ENCODE data around the gene TUBB6. TPM values are rescaled to one million over a fixed set of nuclear protein-coding genes. Genes with fewer than 3 reads are reported as not detected.

TUBB6 gene
- total RNA-seq, 5 donors from 2014 or later (not counting 1 experiment from before 2014, with no cell fraction given) = 0.40 to 4.9 (median 0.96) TPM

DNA sequence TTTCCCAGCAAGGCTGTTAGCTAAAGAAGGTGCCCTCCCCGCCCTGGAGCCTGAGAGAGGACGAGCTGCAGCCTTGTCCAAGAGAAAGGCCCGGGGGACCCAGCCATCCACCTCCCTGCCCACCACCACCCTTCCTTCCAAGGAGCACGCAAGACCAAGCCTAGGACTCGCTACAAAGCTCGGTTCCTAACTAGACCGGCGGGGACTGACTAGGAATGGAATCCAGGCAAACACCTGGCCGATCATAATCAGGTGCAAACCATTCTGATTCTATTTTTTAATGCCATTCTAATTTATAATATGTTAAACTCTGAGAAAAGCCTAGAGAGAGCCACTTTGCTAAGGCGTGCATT is 19.7 kb upstream of the TUBB6 start:
- peaks cover 19 to 59% of the 10 kb centered on the region in 2 donors for H3K27me3 Mint-ChIP-seq
- ATAC-seq (replicated peaks in 1 of 4) = no peak
- H3K4me3 ChIP-seq (ENCODE audit: control insufficient read depth in 1 of 2, extremely low read depth in 1 of 2, low read length in 1 of 2) = no peak overlapping the region

DNA sequence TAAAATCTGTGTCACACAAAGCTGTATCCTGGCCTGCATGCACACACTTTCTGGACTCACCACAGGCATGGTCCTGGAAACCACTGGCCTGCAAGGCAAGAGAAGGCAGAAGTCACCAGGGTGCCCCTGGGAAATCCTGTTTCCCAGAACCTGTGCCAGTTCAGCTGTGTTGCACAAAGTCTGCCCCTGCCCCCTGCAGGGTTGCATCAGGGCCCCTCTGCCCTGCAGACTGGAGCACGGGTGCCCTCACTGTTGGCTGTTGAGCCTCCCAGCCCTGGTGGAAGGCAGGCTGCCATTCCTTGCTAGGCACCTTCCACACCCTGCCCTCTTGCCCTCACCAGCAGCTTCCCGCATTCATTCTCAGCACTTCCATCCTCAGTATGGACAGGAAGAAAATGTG is 18.0 kb upstream of the TUBB6 start:
- H3K4me1 ChIP-seq (ENCODE audit: control insufficient read depth in 1 of 2, extremely low read depth in 1 of 2, insufficient read depth in 2 of 2, low read length in 2 of 2) = peaks cover 0 to 5% of the 10 kb centered on the region in 2 experiments
- H3K4me1 Mint-ChIP-seq = peaks cover 0 to 7% (median 6%) of the 10 kb centered on the region in 3 donors
- peaks cover 10 to 54% of the 10 kb centered on the region in 2 experiments for H3K27me3 ChIP-seq (replicated peaks in 1 of 2; ENCODE audit: control insufficient read depth in 2 of 2, extremely low read depth in 1 of 2, insufficient read depth in 2 of 2, low read length in 1 of 2)
- no peak for ATAC-seq (replicated peaks in 1 of 4)
- no peak overlapping the region for H3K4me3 ChIP-seq (ENCODE audit: control insufficient read depth in 1 of 2, extremely low read depth in 1 of 2, low read length in 1 of 2)
- WGBS (ENCODE audit: insufficient coverage) = 78% methylated on average over 1 of the region's 2 CpGs
- ChIA-PET CTCF (no interaction called here), POLR2A (no interaction called here)
- no peaks in the 10 kb centered on the region for H3K9me3 Mint-ChIP-seq
- no peaks in the 10 kb centered on the region for H3K9me3 ChIP-seq
- DNase-seq = no peak
- H3K27ac Mint-ChIP-seq = no peak overlapping the region
- H3K27ac ChIP-seq (ENCODE audit: low read length) = no peak overlapping the region
- no peak overlapping the region for H3K4me3 Mint-ChIP-seq
- H3K36me3 Mint-ChIP-seq = no peaks in the 10 kb centered on the region
- no peaks in the 10 kb centered on the region for H3K36me3 ChIP-seq (ENCODE audit: control insufficient read depth in 2 of 2, extremely low read depth in 1 of 2, insufficient read depth in 1 of 2, low read length in 1 of 2)
- peaks cover 19 to 62% of the 10 kb centered on the region in 2 donors for H3K27me3 Mint-ChIP-seq

More for the DNA sequence above, 19.7 kb upstream of the TUBB6 start:
- no peak overlapping the region for H3K4me3 Mint-ChIP-seq
- no peak for DNase-seq
- H3K27me3 ChIP-seq (replicated peaks in 1 of 2; ENCODE audit: control insufficient read depth in 2 of 2, extremely low read depth in 1 of 2, insufficient read depth in 2 of 2, low read length in 1 of 2) = peaks cover 10 to 51% of the 10 kb centered on the region in 2 experiments
- H3K9me3 Mint-ChIP-seq = no peaks in the 10 kb centered on the region
- H3K36me3 Mint-ChIP-seq = no peaks in the 10 kb centered on the region
- ChIA-PET POLR2A (no interaction called here), CTCF (no interaction called here)
- no peak overlapping the region for H3K27ac Mint-ChIP-seq
- 29% methylated on average over 6 of the region's 10 CpGs for WGBS (ENCODE audit: insufficient coverage)
- H3K36me3 ChIP-seq (ENCODE audit: control insufficient read depth in 2 of 2, extremely low read depth in 1 of 2, insufficient read depth in 1 of 2, low read length in 1 of 2) = no peaks in the 10 kb centered on the region
- no peak overlapping the region for H3K27ac ChIP-seq (ENCODE audit: low read length)
- H3K4me1 Mint-ChIP-seq = peaks cover 0 to 7% (median 6%) of the 10 kb centered on the region in 3 donors
- H3K9me3 ChIP-seq = no peaks in the 10 kb centered on the region
- peaks cover 0 to 5% of the 10 kb centered on the region in 2 experiments for H3K4me1 ChIP-seq (ENCODE audit: control insufficient read depth in 1 of 2, extremely low read depth in 1 of 2, insufficient read depth in 2 of 2, low read length in 2 of 2)

- no peak for ATAC-seq (replicated peaks in 1 of 4)
- no peaks in the 10 kb centered on the region for H3K9me3 Mint-ChIP-seq
- Histone ChIP-seq H3K9me3 (no peaks in the 10 kb centered on the region), H3K27ac (ENCODE audit: low read length) (no peak overlapping the region), H3K4me3 (ENCODE audit: control insufficient read depth in 1 of 2, extremely low read depth in 1 of 2, low read length in 1 of 2) (no peak overlapping the region), H3K36me3 (ENCODE audit: control insufficient read depth in 2 of 2, extremely low read depth in 1 of 2, insufficient read depth in 1 of 2, low read length in 1 of 2) (no peaks in the 10 kb centered on the region), H3K4me1 (ENCODE audit: control insufficient read depth in 1 of 2, extremely low read depth in 1 of 2, insufficient read depth in 2 of 2, low read length in 2 of 2) (peaks cover 0 to 5% of the 10 kb centered on the region in 2 experiments), H3K27me3 (replicated peaks in 1 of 2; ENCODE audit: control insufficient read depth in 2 of 2, extremely low read depth in 1 of 2, insufficient read depth in 2 of 2, low read length in 1 of 2) (peaks cover 10 to 52% of the 10 kb centered on the region in 2 experiments)
- H3K27me3 Mint-ChIP-seq = peaks cover 22 to 58% of the 10 kb centered on the region in 2 donors
- no peaks in the 10 kb centered on the region for H3K36me3 Mint-ChIP-seq
- DNase-seq = no peak
- ChIA-PET CTCF (no interaction called here), POLR2A (no interaction called here)
- 81% methylated on average over 6 of the region's 6 CpGs for WGBS (ENCODE audit: insufficient coverage)
- no peak overlapping the region for H3K4me3 Mint-ChIP-seq
- H3K4me1 Mint-ChIP-seq = peaks cover 0 to 7% (median 6%) of the 10 kb centered on the region in 3 donors
- no peak overlapping the region for H3K27ac Mint-ChIP-seq
Measured at GRCh38 chr18:12291161-12291560, 16.9 kb upstream of the TUBB6 start.

- H3K36me3 ChIP-seq (ENCODE audit: control insufficient read depth in 2 of 2, extremely low read depth in 1 of 2, insufficient read depth in 1 of 2, low read length in 1 of 2) = no peaks in the 10 kb centered on the region
- ChIA-PET POLR2A (no interaction called here), CTCF (no interaction called here)
- H3K9me3 Mint-ChIP-seq = no peaks in the 10 kb centered on the region
- H3K27me3 Mint-ChIP-seq = peaks cover 22 to 56% of the 10 kb centered on the region in 2 donors
- H3K27me3 ChIP-seq (replicated peaks in 1 of 2; ENCODE audit: control insufficient read depth in 2 of 2, extremely low read depth in 1 of 2, insufficient read depth in 2 of 2, low read length in 1 of 2) = peaks cover 10 to 55% of the 10 kb centered on the region in 2 experiments
- H3K27ac Mint-ChIP-seq = no peak overlapping the region
- no peaks in the 10 kb centered on the region for H3K9me3 ChIP-seq
- ATAC-seq (replicated peaks in 1 of 4) (no peak), DNase-seq (no peak)
- no peaks in the 10 kb centered on the region for H3K36me3 Mint-ChIP-seq
- no peak overlapping the region for H3K4me3 ChIP-seq (ENCODE audit: control insufficient read depth in 1 of 2, extremely low read depth in 1 of 2, low read length in 1 of 2)
- H3K4me1 ChIP-seq (ENCODE audit: control insufficient read depth in 1 of 2, extremely low read depth in 1 of 2, insufficient read depth in 2 of 2, low read length in 2 of 2) = peaks cover 0 to 5% of the 10 kb centered on the region in 2 experiments
- 92% methylated on average over 9 of the region's 14 CpGs for WGBS (ENCODE audit: insufficient coverage)
- H3K27ac ChIP-seq (ENCODE audit: low read length) = no peak overlapping the region
- H3K4me1 Mint-ChIP-seq = peaks cover 0 to 7% (median 6%) of the 10 kb centered on the region in 3 donors
- H3K4me3 Mint-ChIP-seq = no peak overlapping the region
Measured at GRCh38 chr18:12291690-12292089, 16.4 kb upstream of the TUBB6 start.

- ChIA-PET POLR2A (no interaction called here), CTCF (no interaction called here)
- Histone ChIP-seq H3K36me3 (ENCODE audit: control insufficient read depth in 2 of 2, extremely low read depth in 1 of 2, insufficient read depth in 1 of 2, low read length in 1 of 2) (no peaks in the 10 kb centered on the region), H3K9me3 (no peaks in the 10 kb centered on the region), H3K27me3 (replicated peaks in 1 of 2; ENCODE audit: control insufficient read depth in 2 of 2, extremely low read depth in 1 of 2, insufficient read depth in 2 of 2, low read length in 1 of 2) (peaks cover 8 to 35% of the 10 kb centered on the region in 2 experiments), H3K4me3 (ENCODE audit: control insufficient read depth in 1 of 2, extremely low read depth in 1 of 2, low read length in 1 of 2) (no peak overlapping the region), H3K27ac (ENCODE audit: low read length) (no peak overlapping the region), H3K4me1 (ENCODE audit: control insufficient read depth in 1 of 2, extremely low read depth in 1 of 2, insufficient read depth in 2 of 2, low read length in 2 of 2) (no peaks in the 10 kb centered on the region)
- DNase-seq = no peak
- Mint-ChIP-seq H3K4me3 (no peak overlapping the region), H3K4me1 (peaks cover 0 to under 1% (median under 1%) of the 10 kb centered on the region in 3 donors), H3K36me3 (no peaks in the 10 kb centered on the region), H3K27me3 (peaks cover 18 to 41% of the 10 kb centered on the region in 2 donors), H3K27ac (no peak overlapping the region), H3K9me3 (no peaks in the 10 kb centered on the region)
- WGBS (ENCODE audit: insufficient coverage) = 67% methylated on average over 4 of the region's 11 CpGs
- ATAC-seq (replicated peaks in 1 of 4) = no peak
Measured at GRCh38 chr18:12293831-12294230, 14.2 kb upstream of the TUBB6 start.

DNA sequence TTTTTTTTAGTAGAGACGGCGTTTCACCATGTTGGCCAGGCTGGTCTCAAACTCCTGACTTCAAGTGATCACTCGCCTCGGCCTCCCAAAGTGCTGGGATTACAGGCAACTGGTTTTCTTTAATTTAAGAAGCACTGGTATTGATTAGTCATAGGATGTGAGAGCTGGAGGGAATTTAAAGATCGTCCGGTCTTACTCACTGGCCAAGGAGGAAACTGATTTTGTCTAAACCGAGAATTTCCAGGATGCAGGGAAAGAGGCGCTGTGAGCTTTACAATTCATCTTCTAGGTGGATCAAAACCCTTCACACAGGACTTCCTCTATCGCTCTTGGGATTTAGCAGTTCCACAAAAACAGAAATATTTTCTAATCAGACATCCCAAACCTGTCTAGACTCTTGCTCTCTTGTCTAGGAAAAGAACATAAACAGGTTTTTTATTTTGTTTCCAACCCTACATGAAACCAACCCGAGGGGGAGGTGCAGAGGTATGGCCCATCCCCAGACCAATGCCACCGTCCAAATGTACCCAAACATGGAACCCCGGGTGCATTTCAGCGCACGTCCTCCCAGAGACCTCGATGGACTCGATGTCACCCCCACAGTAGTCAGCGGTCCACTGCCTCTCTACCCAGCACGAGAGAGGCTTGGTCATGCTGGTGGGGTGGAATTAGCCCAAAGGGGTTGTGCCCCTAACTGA is 12.5 kb upstream of the TUBB6 start:
- H3K9me3 ChIP-seq = no peaks in the 10 kb centered on the region
- Mint-ChIP-seq H3K4me1 (no peaks in the 10 kb centered on the region), H3K4me3 (no peak overlapping the region), H3K27ac (no peak overlapping the region), H3K36me3 (no peaks in the 10 kb centered on the region), H3K27me3 (peaks cover 9 to 27% of the 10 kb centered on the region in 2 donors), H3K9me3 (no peaks in the 10 kb centered on the region)
- POLR2A ChIA-PET = no interaction called here
- H3K27ac ChIP-seq (ENCODE audit: low read length) = no peak overlapping the region
- H3K4me1 ChIP-seq (ENCODE audit: control insufficient read depth in 1 of 2, extremely low read depth in 1 of 2, insufficient read depth in 2 of 2, low read length in 2 of 2) = no peaks in the 10 kb centered on the region
- CTCF ChIA-PET = no interaction called here
- no peak for DNase-seq
- no peaks in the 10 kb centered on the region for H3K36me3 ChIP-seq (ENCODE audit: control insufficient read depth in 2 of 2, extremely low read depth in 1 of 2, insufficient read depth in 1 of 2, low read length in 1 of 2)
- ATAC-seq (replicated peaks in 1 of 4) = no peak
- H3K27me3 ChIP-seq (replicated peaks in 1 of 2; ENCODE audit: control insufficient read depth in 2 of 2, extremely low read depth in 1 of 2, insufficient read depth in 2 of 2, low read length in 1 of 2) = peaks cover 3 to 25% of the 10 kb centered on the region in 2 experiments
- 88% methylated on average over 13 of the region's 18 CpGs for WGBS (ENCODE audit: insufficient coverage)
- no peak overlapping the region for H3K4me3 ChIP-seq (ENCODE audit: control insufficient read depth in 1 of 2, extremely low read depth in 1 of 2, low read length in 1 of 2)

GRCh38 chr18:12296087-12296403 is 12.0 kb upstream of the TUBB6 start:
- Mint-ChIP-seq H3K27ac (no peak overlapping the region), H3K9me3 (no peaks in the 10 kb centered on the region), H3K4me1 (no peaks in the 10 kb centered on the region), H3K27me3 (peaks cover 9 to 25% of the 10 kb centered on the region in 2 donors), H3K4me3 (no peak overlapping the region), H3K36me3 (no peaks in the 10 kb centered on the region)
- no peak for ATAC-seq (replicated peaks in 1 of 4)
- no peaks in the 10 kb centered on the region for H3K9me3 ChIP-seq
- no peak overlapping the region for H3K27ac ChIP-seq (ENCODE audit: low read length)
- H3K36me3 ChIP-seq (ENCODE audit: control insufficient read depth in 2 of 2, extremely low read depth in 1 of 2, insufficient read depth in 1 of 2, low read length in 1 of 2) = no peaks in the 10 kb centered on the region
- no peak overlapping the region for H3K4me3 ChIP-seq (ENCODE audit: control insufficient read depth in 1 of 2, extremely low read depth in 1 of 2, low read length in 1 of 2)
- 74% methylated on average over 2 of the region's 3 CpGs for WGBS (ENCODE audit: insufficient coverage)
- POLR2A ChIA-PET = no interaction called here
- H3K4me1 ChIP-seq (ENCODE audit: control insufficient read depth in 1 of 2, extremely low read depth in 1 of 2, insufficient read depth in 2 of 2, low read length in 2 of 2) = no peaks in the 10 kb centered on the region
- CTCF ChIA-PET = no interaction called here
- no peak for DNase-seq
- peaks cover 3 to 24% of the 10 kb centered on the region in 2 experiments for H3K27me3 ChIP-seq (replicated peaks in 1 of 2; ENCODE audit: control insufficient read depth in 2 of 2, extremely low read depth in 1 of 2, insufficient read depth in 2 of 2, low read length in 1 of 2)

Data from T-cell (primary cell).